ENCODE results near the gene PRKCI. TPM values are rescaled to one million over a fixed set of nuclear protein-coding genes. Genes with fewer than 3 reads are reported as not detected.
"Not testable (repeated sequence)": the region's sequence is repeated elsewhere in the genome, so short reads cannot be mapped to it uniquely, and the experiment has no call there.

PRKCI gene
- total RNA-seq, 2 experiments from 2014 or later: 23.7 to 24.2 TPM

DNA sequence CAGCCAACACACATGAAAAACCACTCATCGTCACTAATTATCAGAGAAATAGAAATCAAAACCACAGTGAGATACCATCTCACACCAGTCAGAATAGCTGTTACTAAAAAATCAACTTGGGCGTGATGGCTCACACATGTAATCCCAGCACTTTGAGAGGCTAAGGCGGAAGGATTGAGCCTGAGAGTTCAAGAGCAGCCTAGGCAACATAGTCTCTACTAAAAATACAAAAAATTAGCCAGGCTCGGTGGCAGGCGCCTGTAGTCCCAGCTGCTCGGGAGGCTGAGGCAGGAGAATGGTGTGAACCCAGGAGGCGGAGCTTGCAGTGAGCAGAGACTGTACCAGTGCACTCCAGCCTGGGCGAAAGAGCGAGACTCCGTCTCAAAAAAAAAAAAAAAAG lies 55.1 kb downstream of the PRKCI start:
- Mint-ChIP-seq H3K36me3 (peaks cover 17% of the 10 kb centered on the region), H3K27ac (peak overlapping the region; percentile 19), H3K4me3 (peak overlapping the region; percentile 47), H3K4me1 (peaks cover 14% of the 10 kb centered on the region)
- ATAC-seq (ENCODE audit: low read depth); DNase-seq; H3K9me3 Mint-ChIP-seq; H3K27me3 Mint-ChIP-seq: not testable (repeated sequence)
- POLR2A ChIA-PET: interaction anchor here (1.6 kb wide), 1 partner anchor 80 kb away, joined by 6 read pairs; the partner anchor contains the start of gene SKIL

- ATAC-seq (ENCODE audit: low read depth): peak; percentile 78
- POLR2A ChIA-PET: interaction anchor here (1.6 kb wide), 1 partner anchor 79 kb away, joined by 6 read pairs; the partner anchor contains the start of gene SKIL
- DNase-seq: no peak
- Mint-ChIP-seq H3K27ac (peak overlapping the region; percentile 87), H3K9me3 (no peaks in the 10 kb centered on the region), H3K36me3 (peaks cover 13% of the 10 kb centered on the region), H3K4me3 (peak overlapping the region; percentile 85), H3K27me3 (no peaks in the 10 kb centered on the region), H3K4me1 (peaks cover 14% of the 10 kb centered on the region)
Observed at GRCh38 chr3:170277833-170278580, 55.8 kb downstream of the PRKCI start.

GRCh38 chr3:170278627-170279026 lies 56.4 kb downstream of the PRKCI start:
- Mint-ChIP-seq H3K4me3 (no peak overlapping the region), H3K27ac (peak overlapping the region; percentile 87), H3K4me1 (peaks cover 14% of the 10 kb centered on the region), H3K36me3 (peaks cover 13% of the 10 kb centered on the region), H3K27me3 (no peaks in the 10 kb centered on the region), H3K9me3 (no peaks in the 10 kb centered on the region)
- no peak for DNase-seq
- POLR2A ChIA-PET: interaction anchor here (0.6 to 1.6 kb wide), 2 partner anchors 30 to 78 kb away, joined by 3 to 6 read pairs; partner anchors contain the start of gene SKIL
- no peak for ATAC-seq (ENCODE audit: low read depth)

GRCh38 chr3:170290194-170290593 lies 68.0 kb downstream of the PRKCI start:
- Mint-ChIP-seq H3K4me1 (no peaks in the 10 kb centered on the region), H3K27me3 (no peaks in the 10 kb centered on the region), H3K9me3 (no peaks in the 10 kb centered on the region)

GRCh38 chr3:170295586-170295985 lies 73.4 kb downstream of the PRKCI start:
- DNase-seq: no peak
- no peak for ATAC-seq (ENCODE audit: low read depth)
- Mint-ChIP-seq H3K4me1 (no peaks in the 10 kb centered on the region), H3K36me3 (peaks cover 7% of the 10 kb centered on the region), H3K4me3 (no peak overlapping the region), H3K9me3 (no peaks in the 10 kb centered on the region), H3K27me3 (no peaks in the 10 kb centered on the region), H3K27ac (no peak overlapping the region)
- POLR2A ChIA-PET: no interaction called here

More at GRCh38 chr3:170290194-170290593, 68.0 kb downstream of the PRKCI start:
- H3K36me3 Mint-ChIP-seq: peaks cover 5% of the 10 kb centered on the region
- no peak overlapping the region for H3K4me3 Mint-ChIP-seq
- ATAC-seq (ENCODE audit: low read depth) (no peak), DNase-seq (no peak)
- H3K27ac Mint-ChIP-seq: no peak overlapping the region
- POLR2A ChIA-PET: no interaction called here

- H3K27ac Mint-ChIP-seq: no peak overlapping the region
- no peaks in the 10 kb centered on the region for H3K9me3 Mint-ChIP-seq
- H3K27me3 Mint-ChIP-seq: no peaks in the 10 kb centered on the region
- H3K4me1 Mint-ChIP-seq: no peaks in the 10 kb centered on the region
- no peak overlapping the region for H3K4me3 Mint-ChIP-seq
- POLR2A ChIA-PET: no interaction called here
- DNase-seq (no peak), ATAC-seq (ENCODE audit: low read depth) (no peak)
- peaks cover 7% of the 10 kb centered on the region for H3K36me3 Mint-ChIP-seq
Observed at GRCh38 chr3:170296703-170297102, 74.5 kb downstream of the PRKCI start.

- DNase-seq: no peak
Observed at GRCh38 chr3:170301405-170301804, 79.2 kb downstream of the PRKCI start.

GRCh38 chr3:170302008-170302407 lies 79.8 kb downstream of the PRKCI start:
- POLR2A ChIA-PET: no interaction called here
- H3K27ac Mint-ChIP-seq: no peak overlapping the region
- no peaks in the 10 kb centered on the region for H3K27me3 Mint-ChIP-seq
- H3K4me3 Mint-ChIP-seq: no peak overlapping the region
- H3K9me3 Mint-ChIP-seq: no peaks in the 10 kb centered on the region
- no peaks in the 10 kb centered on the region for H3K4me1 Mint-ChIP-seq
- DNase-seq (no peak), ATAC-seq (ENCODE audit: low read depth) (no peak)
- peaks cover 4% of the 10 kb centered on the region for H3K36me3 Mint-ChIP-seq

More at GRCh38 chr3:170301405-170301804, 79.2 kb downstream of the PRKCI start:
- H3K36me3 Mint-ChIP-seq: peaks cover 4% of the 10 kb centered on the region
- no peak for ATAC-seq (ENCODE audit: low read depth)
- no peak overlapping the region for H3K27ac Mint-ChIP-seq
- no peak overlapping the region for H3K4me3 Mint-ChIP-seq
- H3K4me1 Mint-ChIP-seq: no peaks in the 10 kb centered on the region
- POLR2A ChIA-PET: no interaction called here
- no peaks in the 10 kb centered on the region for H3K27me3 Mint-ChIP-seq
- H3K9me3 Mint-ChIP-seq: no peaks in the 10 kb centered on the region

DNA sequence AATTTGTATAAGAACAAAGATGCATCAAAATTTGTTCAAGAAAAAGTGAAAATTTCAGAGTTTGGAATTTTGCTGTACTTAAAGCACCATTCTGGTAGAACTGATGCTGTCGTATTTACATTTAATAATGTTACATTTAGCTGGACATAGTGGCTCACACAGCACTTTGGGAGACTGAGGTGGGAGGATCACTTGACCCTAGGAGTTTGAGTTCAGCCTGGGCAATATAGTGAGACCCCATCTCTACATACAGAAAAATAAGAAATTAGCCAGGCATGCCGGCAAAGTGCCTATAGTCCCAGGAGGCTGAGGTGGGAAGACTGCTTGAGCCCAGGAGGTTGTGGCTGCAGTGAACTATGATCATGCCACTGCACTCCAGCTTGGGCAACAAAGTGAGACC lies 83.8 kb downstream of the PRKCI start:
- POLR2A ChIA-PET: no interaction called here
- H3K4me3 Mint-ChIP-seq: no peak overlapping the region
- no peaks in the 10 kb centered on the region for H3K4me1 Mint-ChIP-seq
- ATAC-seq (ENCODE audit: low read depth) (no peak), DNase-seq (no peak)
- H3K27ac Mint-ChIP-seq: no peak overlapping the region
- no peaks in the 10 kb centered on the region for H3K9me3 Mint-ChIP-seq
- no peaks in the 10 kb centered on the region for H3K36me3 Mint-ChIP-seq
- no peaks in the 10 kb centered on the region for H3K27me3 Mint-ChIP-seq

GRCh38 chr3:170307671-170308405 lies 85.6 kb downstream of the PRKCI start:
- H3K27me3 Mint-ChIP-seq: no peaks in the 10 kb centered on the region
- no peak overlapping the region for H3K4me3 Mint-ChIP-seq
- H3K27ac Mint-ChIP-seq: no peak overlapping the region
- H3K9me3 Mint-ChIP-seq: no peaks in the 10 kb centered on the region
- no peaks in the 10 kb centered on the region for H3K36me3 Mint-ChIP-seq
- no peaks in the 10 kb centered on the region for H3K4me1 Mint-ChIP-seq
- ATAC-seq (ENCODE audit: low read depth) (no peak), DNase-seq (no peak)
- POLR2A ChIA-PET: interaction anchor here (0.7 kb wide), 1 partner anchor 71 kb away, joined by 8 read pairs; no protein-coding TSS in a partner anchor

DNA sequence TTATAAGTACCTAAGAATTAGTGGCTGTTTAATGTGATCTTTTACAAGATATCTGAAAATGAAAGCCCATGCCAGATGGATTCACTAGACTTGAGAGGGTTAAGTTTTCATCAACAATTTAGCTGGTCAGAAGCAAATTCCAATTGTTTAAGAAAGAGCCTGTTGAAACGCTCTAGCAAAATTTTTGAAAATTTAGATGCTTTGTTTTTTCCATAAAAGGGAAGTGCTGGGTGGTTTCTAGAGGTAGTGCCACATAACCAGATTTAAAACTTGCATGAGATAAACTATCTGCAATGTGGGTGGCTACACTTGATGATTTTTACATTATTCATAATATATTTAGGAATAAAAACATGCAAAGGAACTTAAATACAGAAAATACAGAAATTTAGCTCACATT lies 86.8 kb downstream of the PRKCI start:
- DNase-seq (no peak), ATAC-seq (ENCODE audit: low read depth) (no peak)

GRCh38 chr3:170317954-170318353 lies 95.7 kb downstream of the PRKCI start:
- H3K27ac Mint-ChIP-seq: no peak overlapping the region
- no peaks in the 10 kb centered on the region for H3K27me3 Mint-ChIP-seq
- ATAC-seq (ENCODE audit: low read depth) (no peak), DNase-seq (no peak)
- H3K4me3 Mint-ChIP-seq: no peak overlapping the region
- no peaks in the 10 kb centered on the region for H3K36me3 Mint-ChIP-seq
- H3K4me1 Mint-ChIP-seq: peaks cover 2% of the 10 kb centered on the region
- no peaks in the 10 kb centered on the region for H3K9me3 Mint-ChIP-seq
- POLR2A ChIA-PET: interaction anchor here (1.2 kb wide), 1 partner anchor 40 kb away, joined by 4 read pairs; the partner anchor contains the start of gene SKIL

More for the DNA sequence above, 86.8 kb downstream of the PRKCI start:
- POLR2A ChIA-PET: interaction anchor here (0.7 kb wide), 1 partner anchor 30 kb away, joined by 3 read pairs; no protein-coding TSS in a partner anchor
- H3K9me3 Mint-ChIP-seq: no peaks in the 10 kb centered on the region
- H3K27ac Mint-ChIP-seq: no peak overlapping the region
- no peaks in the 10 kb centered on the region for H3K27me3 Mint-ChIP-seq
- no peaks in the 10 kb centered on the region for H3K36me3 Mint-ChIP-seq
- H3K4me3 Mint-ChIP-seq: no peak overlapping the region
- H3K4me1 Mint-ChIP-seq: no peaks in the 10 kb centered on the region

- H3K4me1 Mint-ChIP-seq: peaks cover 2% of the 10 kb centered on the region
- no peak for DNase-seq
- H3K9me3 Mint-ChIP-seq: no peaks in the 10 kb centered on the region
- H3K27me3 Mint-ChIP-seq: no peaks in the 10 kb centered on the region
- no peak overlapping the region for H3K4me3 Mint-ChIP-seq
- H3K36me3 Mint-ChIP-seq: no peaks in the 10 kb centered on the region
- H3K27ac Mint-ChIP-seq: no peak overlapping the region
- POLR2A ChIA-PET: no interaction called here
- no peak for ATAC-seq (ENCODE audit: low read depth)
Observed at GRCh38 chr3:170320461-170321121, 98.4 kb downstream of the PRKCI start.
